ENCODE data around the gene OPN1LW. TPM values are rescaled to one million over a fixed set of nuclear protein-coding genes. Genes with fewer than 3 reads are reported as not detected.

The OPN1LW gene
- total RNA-seq, 1 experiment from 2014 or later = not detected

GRCh38 chrX:154097003-154097588, 46.9 kb upstream of the OPN1LW start:
- H3K9me3 Mint-ChIP-seq = peaks cover 72 to 75% of the 10 kb centered on the region in 2 experiments
- no peak overlapping the region for H3K23ac ChIP-seq (ENCODE audit: insufficient read length, low read depth, low read length)
- H2BK5ac ChIP-seq (ENCODE audit: insufficient read length, low read length) = no peak overlapping the region
- peak overlapping the region; percentile 47 for H3K9ac ChIP-seq (ENCODE audit: extremely low read depth, insufficient read length, low read length)
- DNase-seq = peak; percentile 49
- H4K5ac ChIP-seq (ENCODE audit: insufficient read length, low read depth, low read length) = no peak overlapping the region
- no peak overlapping the region for H3K27ac ChIP-seq (ENCODE audit: insufficient read length, low read depth, low read length)
- peaks cover 36% of the 10 kb centered on the region for H3K9me3 ChIP-seq (ENCODE audit: control insufficient read depth, low read depth, low read length)
- H3K18ac ChIP-seq (ENCODE audit: insufficient read length, low read depth, low read length) = no peak overlapping the region
- H3K4me2 ChIP-seq (ENCODE audit: insufficient read depth, insufficient read length, low read length) = peak overlapping the region; percentile 70
- no peak overlapping the region for H3K56ac ChIP-seq (ENCODE audit: insufficient read length, low read depth, low read length)
- no peak for TF ChIP-seq CTCF (conservative IDR thresholded peaks at IDR 0.05)
- H4K91ac ChIP-seq (ENCODE audit: insufficient read length, low read depth, low read length) = no peak overlapping the region
- H3K79me1 ChIP-seq (ENCODE audit: insufficient read depth, low read depth, low read length, poor library complexity, severe bottlenecking) = no peaks in the 10 kb centered on the region
- WGBS (ENCODE audit: extremely low coverage, insufficient read length, low lambda C conversion rate) = no CpG with 5 or more reads among the region's 80 CpGs
- H3K23me2 ChIP-seq (ENCODE audit: insufficient read length, low read depth, low read length, poor library complexity, severe bottlenecking) = peaks cover 11% of the 10 kb centered on the region
- no peak overlapping the region for H2BK120ac ChIP-seq (ENCODE audit: low read depth, low read length, poor library complexity, severe bottlenecking)
- peaks cover 41 to 42% of the 10 kb centered on the region in 2 experiments for H3K4me1 Mint-ChIP-seq
- H3K27me3 ChIP-seq (ENCODE audit: insufficient read depth, low read length) = no peaks in the 10 kb centered on the region
- peak overlapping the region in 1 of 3 experiments; percentile 90; a peak in 1 of 7 replicates for H3K27ac Mint-ChIP-seq
- no peak overlapping the region for H2BK12ac ChIP-seq (ENCODE audit: insufficient read length, low read depth, low read length)
- no peaks in the 10 kb centered on the region for H4K20me1 ChIP-seq (ENCODE audit: control insufficient read depth, insufficient read depth, insufficient read length)
- H3K79me2 ChIP-seq (ENCODE audit: insufficient read depth, low read length) = peaks cover 20% of the 10 kb centered on the region
- H3K4me3 Mint-ChIP-seq = peak overlapping the region; percentile 70 to 87
- H3K36me3 Mint-ChIP-seq (ENCODE audit: insufficient read depth in 1 of 3, low read depth in 3 of 3) = peaks cover 0 to 5% (median 2%) of the 10 kb centered on the region in 3 experiments; a peak in 5 of 7 replicates
- no peak overlapping the region for H2AFZ ChIP-seq (ENCODE audit: low read length)
- no peak overlapping the region for H3T11ph ChIP-seq (ENCODE audit: low read length)
- no peak overlapping the region for H3K4ac ChIP-seq (ENCODE audit: low read depth, low read length)
- peak overlapping the region; percentile 88 for H3K14ac ChIP-seq (ENCODE audit: insufficient read depth, low read length)
- H2AK5ac ChIP-seq (ENCODE audit: insufficient read length, low read length) = no peak overlapping the region
- H3K4me1 ChIP-seq (ENCODE audit: insufficient read depth, low read length) = no peaks in the 10 kb centered on the region; the same call in 1 of the 2 replicates
- no peak overlapping the region for H2BK15ac ChIP-seq (ENCODE audit: low read depth, low read length)
- H3K27me3 Mint-ChIP-seq (ENCODE audit: low read depth) = peaks cover 2% of the 10 kb centered on the region; the same call in 1 of the 2 replicates
- no peak overlapping the region for H2BK20ac ChIP-seq (ENCODE audit: low read depth, low read length, poor library complexity, severe bottlenecking)
- no peak overlapping the region for H4K8ac ChIP-seq (replicated peaks; ENCODE audit: insufficient read length, low read depth, low read length)
